HG03571 (cell line): ENCODE results near the gene ULBP2.
A peak's percentile ranks its signal among the peaks of the same experiment; 100 is the strongest.
"Not testable (repeated sequence)": the region's sequence is repeated elsewhere in the genome, so short reads cannot be mapped to it uniquely, and the experiment has no call there.

Source experiments
- ATAC-seq: cut with Tn5 transposase; IDR thresholded peaks from one replicate; pipeline ENCODE4 v1.9.1; 2021; ENCODE audit not compliant: unreplicated experiment

ULBP2 gene

GRCh38 chr6:149948616-149949015 lies 6.8 kb downstream of the ULBP2 start:
- no peak for ATAC-seq

- ATAC-seq, result no peak
Observed at GRCh38 chr6:149950423-149950822, 8.6 kb downstream of the ULBP2 start.

- no peak for ATAC-seq
Observed at GRCh38 chr6:149951096-149951495, 9.3 kb downstream of the ULBP2 start.

GRCh38 chr6:149951626-149952025 lies 9.8 kb downstream of the ULBP2 start:
- ATAC-seq, result no peak

- not testable (repeated sequence) for ATAC-seq
Observed at GRCh38 chr6:149953390-149953789, 11.6 kb downstream of the ULBP2 start.

- ATAC-seq, result not testable (repeated sequence)
Observed at GRCh38 chr6:149953934-149954327, 12.1 kb downstream of the ULBP2 start.

GRCh38 chr6:149954328-149954983 lies 12.6 kb downstream of the ULBP2 start:
- ATAC-seq, result not testable (repeated sequence)

- ATAC-seq, result not testable (repeated sequence)
Observed at GRCh38 chr6:149954984-149955653, 13.3 kb downstream of the ULBP2 start.

- not testable (repeated sequence) for ATAC-seq
Observed at GRCh38 chr6:149955654-149956317, 14.0 kb downstream of the ULBP2 start.

- not testable (repeated sequence) for ATAC-seq
Observed at GRCh38 chr6:149958124-149958523, 16.3 kb downstream of the ULBP2 start.

- ATAC-seq, result not testable (repeated sequence)
Observed at GRCh38 chr6:149959806-149960205, 18.0 kb downstream of the ULBP2 start.

- no peak for ATAC-seq
Observed at GRCh38 chr6:149960488-149960887, 18.7 kb downstream of the ULBP2 start.

- no peak for ATAC-seq
Observed at GRCh38 chr6:149961728-149962425, 20.1 kb downstream of the ULBP2 start.

- ATAC-seq, result no peak
Observed at GRCh38 chr6:149962461-149963211, 20.8 kb downstream of the ULBP2 start.

- ATAC-seq, result no peak
Observed at GRCh38 chr6:149963212-149963461, 21.3 kb downstream of the ULBP2 start.

GRCh38 chr6:149963462-149964307 lies 21.9 kb downstream of the ULBP2 start, which contains the start of gene ULBP1:
Gene ULBP1, plus strand, starts transcription at chr6:149963943. Its CDS starts 107 bp downstream, at chr6:149964050.
- ATAC-seq, result peak; percentile 59

- no peak for ATAC-seq
Observed at GRCh38 chr6:149964308-149965193, 22.7 kb downstream of the ULBP2 start.

- ATAC-seq, result no peak
Observed at GRCh38 chr6:149965194-149966020, 23.6 kb downstream of the ULBP2 start.
